OCI-LY1 (cell line): ENCODE data around the gene EHD1.
"Not testable (repeated sequence)": the region's sequence is repeated elsewhere in the genome, so short reads cannot be mapped to it uniquely, and the experiment has no call there.

Experiments used
- H2AFZ ChIP-seq: fragments of 200-600 bp; sonication (generic), shearing (Covaris generic); 2 replicates; pipeline ENCODE4 v1.6.0; 2014; ENCODE audit warnings: antibody characterized with exemption, mild to moderate bottlenecking, low read length
- H3F3A ChIP-seq: fragments of 200-600 bp; sonication (generic), shearing (Covaris generic); 2 replicates; pipeline ENCODE4 v1.6.0; 2014; ENCODE audit warnings: mild to moderate bottlenecking, antibody characterized with exemption, low read length, moderate library complexity; ENCODE audit not compliant: insufficient read depth
- H3K27ac ChIP-seq: fragments of 200-600 bp; sonication (generic); 2 replicates; pipeline ENCODE4 v1.5.1; 2014; ENCODE audit warnings: low read length, mixed run types, mild to moderate bottlenecking, low read depth; ENCODE audit not compliant: poor library complexity, severe bottlenecking
- H3K27me3 ChIP-seq: fragments of 200-600 bp; sonication (generic); 2 replicates; pipeline ENCODE4 v1.6.0; 2014; ENCODE audit warnings: antibody characterized with exemption, mild to moderate bottlenecking, low read length, moderate library complexity; ENCODE audit not compliant: insufficient read depth
- H3K36me3 ChIP-seq: fragments of 200-600 bp; sonication (generic); 2 replicates; pipeline ENCODE4 v1.6.1; 2014; ENCODE audit warnings: mild to moderate bottlenecking, antibody characterized with exemption, low read length, moderate library complexity, mixed read lengths; ENCODE audit not compliant: insufficient read depth
- H3K4me1 ChIP-seq: fragments of 200-600 bp; sonication (generic); 2 replicates; pipeline ENCODE4 v1.5.1; 2014; ENCODE audit warnings: mild to moderate bottlenecking, low read length, moderate library complexity; ENCODE audit not compliant: insufficient read depth, severe bottlenecking
- H3K4me2 ChIP-seq: fragments of 200-600 bp; sonication (generic), shearing (Covaris generic); 2 replicates; pipeline ENCODE4 v1.6.1; 2014; ENCODE audit warnings: low read length
- H3K4me3 ChIP-seq: fragments of 200-600 bp; sonication (generic); 2 replicates; pipeline ENCODE4 v1.5.1; 2014; ENCODE audit warnings: low read length, low read depth, mild to moderate bottlenecking, mixed read lengths; ENCODE audit not compliant: poor library complexity, severe bottlenecking
- H3K79me2 ChIP-seq: fragments of 200-600 bp; shearing (Covaris generic); 2 replicates; pipeline ENCODE4 v1.6.1; 2016; ENCODE audit warnings: mixed run types, low read length, mixed read lengths; ENCODE audit not compliant: insufficient read depth
- H3K9ac ChIP-seq: fragments of 200-600 bp; sonication (generic), shearing (Covaris generic); 2 replicates; pipeline ENCODE4 v1.6.1; 2014; ENCODE audit warnings: mild to moderate bottlenecking, low read length, mixed read lengths
- H3K9me2 ChIP-seq: fragments of 200-600 bp; sonication (generic), shearing (Covaris generic); 2 replicates; pipeline ENCODE4 v1.6.1; 2014; ENCODE audit warnings: low read depth, mild to moderate bottlenecking, low read length, mixed read lengths
- H3K9me3 ChIP-seq: fragments of 200-600 bp; shearing (Covaris generic); 2 replicates; pipeline ENCODE4 v1.6.1; 2014; ENCODE audit warnings: low read length, mixed read lengths
- H4K20me1 ChIP-seq: fragments of 200-600 bp; sonication (generic), shearing (Covaris generic); 2 replicates; pipeline ENCODE4 v1.6.0; 2016; ENCODE audit warnings: mild to moderate bottlenecking, low read length; ENCODE audit not compliant: insufficient read depth
- CTCF ChIP-seq: fragments of 200-600 bp; sonication (generic), shearing (Covaris generic); IDR thresholded peaks from 2 replicates; pipeline ENCODE4 v1.5.1; 2017; ENCODE audit warnings: mild to moderate bottlenecking, antibody characterized with exemption, low read length, moderate library complexity, mixed read lengths
- EZH2 ChIP-seq: fragments of 200-600 bp; sonication (generic), shearing (Covaris generic); IDR thresholded peaks from 2 replicates; pipeline ENCODE4 v1.8.0; 2017; ENCODE audit warnings: borderline replicate concordance, mixed run types, mild to moderate bottlenecking, antibody characterized with exemption, low read length, moderate library complexity, mixed read lengths

EHD1 gene

DNA sequence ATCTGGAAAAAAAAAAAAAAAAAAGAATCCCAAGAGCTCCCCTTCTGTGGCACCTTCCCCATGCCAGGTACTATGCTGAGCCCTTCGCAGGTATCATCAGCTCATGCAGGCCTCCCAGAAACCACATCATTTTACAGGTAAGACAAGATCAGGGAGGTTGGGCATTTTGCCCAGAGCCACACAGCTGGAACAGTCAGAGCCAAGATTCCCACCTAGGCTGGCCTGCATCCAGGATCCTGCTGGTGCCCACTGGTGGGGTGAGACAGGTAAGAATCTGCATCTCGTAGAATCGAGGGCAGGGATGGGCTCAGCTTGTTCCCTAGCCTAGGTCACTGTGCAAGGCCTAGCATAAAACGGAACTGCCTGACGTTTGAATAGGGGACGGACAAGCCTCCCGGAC, 52.4 kb downstream of the EHD1 start:
- Histone ChIP-seq H3K9me2 (no peaks in the 10 kb centered on the region), H3K27ac (no peak overlapping the region), H3K4me1 (no peaks in the 10 kb centered on the region), H3K9ac (no peak overlapping the region), H3K36me3 (peaks cover 37% of the 10 kb centered on the region), H3K9me3 (no peaks in the 10 kb centered on the region), H3K4me2 (no peak overlapping the region), H3K27me3 (no peaks in the 10 kb centered on the region), H4K20me1 (no peaks in the 10 kb centered on the region), H3F3A (no peaks in the 10 kb centered on the region), H3K79me2 (no peaks in the 10 kb centered on the region), H3K4me3 (no peak overlapping the region), H2AFZ (no peak overlapping the region)
- TF ChIP-seq CTCF (no peak), EZH2 (no peak)

DNA sequence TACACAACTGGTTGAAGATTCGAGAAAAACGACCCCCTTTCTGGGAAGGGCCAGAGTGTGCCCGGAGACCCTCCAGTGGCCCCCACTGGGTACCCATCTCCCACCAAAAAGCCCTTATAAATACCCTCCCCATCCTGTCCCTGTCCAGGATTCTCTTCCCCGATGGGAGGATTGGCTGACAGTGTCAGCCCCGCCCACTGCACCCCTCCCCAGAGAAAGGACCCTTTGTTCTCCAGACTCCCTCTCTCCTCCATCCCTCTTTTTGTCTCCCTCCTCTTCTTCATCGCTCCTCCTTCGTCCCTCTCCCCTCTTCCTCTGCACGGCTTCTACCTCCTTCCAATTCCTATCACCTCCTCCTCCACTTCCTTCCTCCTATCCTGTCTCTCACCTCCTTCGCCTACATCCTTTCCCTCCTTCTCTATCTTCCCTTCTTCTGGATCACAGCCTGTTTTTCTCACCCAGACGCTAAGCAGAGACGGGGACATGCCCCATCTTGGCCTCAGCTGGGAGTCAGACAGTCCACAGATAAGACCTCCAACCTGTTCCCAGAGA, 54.8 kb downstream of the EHD1 start:
- no peaks in the 10 kb centered on the region for H3K9me2 ChIP-seq
- H3F3A ChIP-seq, result no peaks in the 10 kb centered on the region
- no peak overlapping the region for H3K27ac ChIP-seq
- H3K27me3 ChIP-seq, result no peaks in the 10 kb centered on the region
- H3K79me2 ChIP-seq, result no peaks in the 10 kb centered on the region
- TF ChIP-seq CTCF, result no peak
- no peak for TF ChIP-seq EZH2
- no peak overlapping the region for H3K4me2 ChIP-seq
- no peaks in the 10 kb centered on the region for H3K9me3 ChIP-seq
- H4K20me1 ChIP-seq, result no peaks in the 10 kb centered on the region
- H2AFZ ChIP-seq, result no peak overlapping the region
- H3K4me1 ChIP-seq, result no peaks in the 10 kb centered on the region
- no peak overlapping the region for H3K9ac ChIP-seq
- no peak overlapping the region for H3K4me3 ChIP-seq
- peaks cover 21% of the 10 kb centered on the region for H3K36me3 ChIP-seq

GRCh38 chr11:64817476-64817875, 60.9 kb downstream of the EHD1 start:
- H3K9me2 ChIP-seq, result no peaks in the 10 kb centered on the region
- H3K9me3 ChIP-seq, result no peaks in the 10 kb centered on the region
- H3K4me3 ChIP-seq, result no peak overlapping the region
- TF ChIP-seq CTCF, result no peak
- TF ChIP-seq EZH2, result no peak
- H3K27ac ChIP-seq, result no peak overlapping the region
- H2AFZ ChIP-seq, result no peak overlapping the region
- peaks cover 14% of the 10 kb centered on the region for H3K4me1 ChIP-seq
- no peaks in the 10 kb centered on the region for H3K79me2 ChIP-seq
- no peaks in the 10 kb centered on the region for H3K36me3 ChIP-seq
- H3K9ac ChIP-seq, result no peak overlapping the region
- 0 out of 2 replicates have a peak, but pooled peaks cover 3% of the 10 kb centered on the region for H3F3A ChIP-seq
- no peak overlapping the region for H3K4me2 ChIP-seq
- no peaks in the 10 kb centered on the region for H3K27me3 ChIP-seq
- no peaks in the 10 kb centered on the region for H4K20me1 ChIP-seq

DNA sequence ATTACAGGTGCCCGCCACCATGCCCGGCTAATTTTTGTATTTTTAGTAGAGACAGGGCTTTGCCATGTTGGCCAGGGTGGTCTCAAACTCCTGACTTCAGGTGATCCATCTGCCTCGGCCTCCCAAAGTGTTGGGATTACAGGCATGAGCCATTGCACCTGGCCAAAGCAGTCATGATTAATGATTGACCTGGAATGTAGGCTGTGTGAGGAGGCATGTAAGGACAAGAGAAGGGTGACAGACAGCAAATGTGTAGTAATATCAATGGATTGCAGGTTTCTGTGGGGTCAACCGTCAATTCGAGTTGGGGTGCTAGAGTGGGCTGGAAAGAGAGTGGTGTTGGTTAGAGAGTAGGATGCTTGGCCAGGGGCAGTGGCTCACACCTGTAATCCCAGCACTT, 63.0 kb downstream of the EHD1 start:
- H4K20me1 ChIP-seq, H3K36me3 ChIP-seq, H3F3A ChIP-seq, H2AFZ ChIP-seq, H3K4me2 ChIP-seq, H3K9me3 ChIP-seq, H3K79me2 ChIP-seq, H3K27me3 ChIP-seq, H3K4me3 ChIP-seq, H3K9me2 ChIP-seq, H3K27ac ChIP-seq, H3K9ac ChIP-seq: not testable (repeated sequence)
- peaks cover 17% of the 10 kb centered on the region for H3K4me1 ChIP-seq
